ENCODE measurements around the gene OGDHL. TPM values are rescaled to one million over a fixed set of nuclear protein-coding genes. Genes with fewer than 3 reads are reported as not detected.

OGDHL gene
- polyA plus RNA-seq, 1 donor from 2014 or later: 40.7 TPM

- Histone ChIP-seq H4K20me1 (ENCODE audit: insufficient read depth) (no peaks in the 10 kb centered on the region), H3K27ac (ENCODE audit: low read length) (no peak overlapping the region), H3K9me2 (ENCODE audit: insufficient read depth, low read length) (no peaks in the 10 kb centered on the region), H3K9ac (ENCODE audit: low read length) (no peak overlapping the region), H3K4me3 (ENCODE audit: low read length) (no peak overlapping the region), H3K36me3 (ENCODE audit: insufficient read depth, low read length) (no peaks in the 10 kb centered on the region), H2AFZ (ENCODE audit: low read depth, low read length) (no peak overlapping the region), H3K27me3 (ENCODE audit: insufficient read depth, low read depth, low read length) (no peaks in the 10 kb centered on the region), H3K9me3 (ENCODE audit: low read length) (no peaks in the 10 kb centered on the region), H3K4me2 (ENCODE audit: low read length) (no peak overlapping the region), H3F3A (ENCODE audit: insufficient read depth, low read length, poor library complexity, severe bottlenecking) (no peaks in the 10 kb centered on the region), H3K79me2 (replicated peaks; ENCODE audit: insufficient read depth, low read length) (no peaks in the 10 kb centered on the region)
- TF ChIP-seq TAF1 (IDR thresholded peaks at IDR 0.05; ENCODE audit: low read depth) (no peak), POLR2AphosphoS5 (IDR thresholded peaks at IDR 0.05) (no peak), SMC3 (conservative IDR thresholded peaks at IDR 0.05; ENCODE audit: poor library complexity) (no peak), RAD21 (conservative IDR thresholded peaks at IDR 0.05) (no peak), CTCF (IDR thresholded peaks at IDR 0.05; ENCODE audit: poor library complexity, severe bottlenecking) (no peak), EP300 (conservative IDR thresholded peaks at IDR 0.05; ENCODE audit: poor library complexity, severe bottlenecking) (no peak), EZH2 (IDR thresholded peaks at IDR 0.05; ENCODE audit: borderline replicate concordance, insufficient read depth, low read length, poor library complexity, severe bottlenecking) (no peak), MXI1 (conservative IDR thresholded peaks at IDR 0.05; ENCODE audit: poor library complexity, severe bottlenecking) (no peak), REST (IDR thresholded peaks at IDR 0.05; ENCODE audit: borderline replicate concordance) (no peak)
Measured at GRCh38 chr10:49709934-49710333, 52.2 kb downstream of the OGDHL start.

GRCh38 chr10:49707585-49707984, 54.5 kb downstream of the OGDHL start:
- no peak for TF ChIP-seq CTCF (IDR thresholded peaks at IDR 0.05; ENCODE audit: poor library complexity, severe bottlenecking)
- H3K4me3 ChIP-seq (ENCODE audit: low read length): no peak overlapping the region
- no peaks in the 10 kb centered on the region for H3F3A ChIP-seq (ENCODE audit: insufficient read depth, low read length, poor library complexity, severe bottlenecking)
- H3K36me3 ChIP-seq (ENCODE audit: insufficient read depth, low read length): no peaks in the 10 kb centered on the region
- H3K9ac ChIP-seq (ENCODE audit: low read length): no peak overlapping the region
- H4K20me1 ChIP-seq (ENCODE audit: insufficient read depth): no peaks in the 10 kb centered on the region
- no peak overlapping the region for H3K4me2 ChIP-seq (ENCODE audit: low read length)
- H3K79me2 ChIP-seq (replicated peaks; ENCODE audit: insufficient read depth, low read length): no peaks in the 10 kb centered on the region
- H3K9me2 ChIP-seq (ENCODE audit: insufficient read depth, low read length): no peaks in the 10 kb centered on the region
- no peak overlapping the region for H3K27ac ChIP-seq (ENCODE audit: low read length)
- no peak overlapping the region for H2AFZ ChIP-seq (ENCODE audit: low read depth, low read length)
- H3K9me3 ChIP-seq (ENCODE audit: low read length): no peaks in the 10 kb centered on the region
- H3K27me3 ChIP-seq (ENCODE audit: insufficient read depth, low read depth, low read length): no peaks in the 10 kb centered on the region

Measured in neural cell (in vitro differentiated cells).